Epithelial cell of esophagus (primary cell): Measurements from ENCODE around the gene VRK2.

Experiments
- DNase-seq: peaks from one replicate; pipeline ENCODE4 v3.0.0; 2010; ENCODE audit warnings: low read depth
- H3K4me3 ChIP-seq: 2 replicates; pipeline ENCODE4 v1.5.1; 2011; ENCODE audit warnings: mild to moderate bottlenecking, low read length, control low read depth
- CTCF ChIP-seq: IDR thresholded peaks from 2 replicates; pipeline ENCODE4 v1.5.1; 2011; ENCODE audit warnings: low read depth, mild to moderate bottlenecking, low read length, control low read depth, inconsistent platforms; ENCODE audit not compliant: insufficient read depth; ENCODE audit errors: missing control alignments

VRK2 gene

GRCh38 chr2:58064086-58064485, 17.5 kb downstream of the VRK2 start:
- H3K4me3 ChIP-seq: no peak overlapping the region
- DNase-seq: no peak
- TF ChIP-seq CTCF: no peak

GRCh38 chr2:58065248-58065647, 18.6 kb downstream of the VRK2 start:
- DNase-seq: no peak
- no peak overlapping the region for H3K4me3 ChIP-seq
- no peak for TF ChIP-seq CTCF

- no peak for TF ChIP-seq CTCF
- H3K4me3 ChIP-seq: no peak overlapping the region
- no peak for DNase-seq
Measured at GRCh38 chr2:58067001-58067400, 20.4 kb downstream of the VRK2 start.

GRCh38 chr2:58070765-58071164, 24.2 kb downstream of the VRK2 start:
- no peak for DNase-seq
- H3K4me3 ChIP-seq: no peak overlapping the region
- no peak for TF ChIP-seq CTCF

- no peak for TF ChIP-seq CTCF
- DNase-seq: no peak
- no peak overlapping the region for H3K4me3 ChIP-seq
Measured at GRCh38 chr2:58072102-58072501, 25.5 kb downstream of the VRK2 start.

- TF ChIP-seq CTCF: no peak
- no peak overlapping the region for H3K4me3 ChIP-seq
- no peak for DNase-seq
Measured at GRCh38 chr2:58073008-58073407, 26.4 kb downstream of the VRK2 start.

- no peak for DNase-seq
- H3K4me3 ChIP-seq: no peak overlapping the region
- TF ChIP-seq CTCF: no peak
Measured at GRCh38 chr2:58073751-58074150, 27.1 kb downstream of the VRK2 start.
